A673 (cell line): ENCODE data around the gene CFP.
"Not testable (repeated sequence)": the region's sequence is repeated elsewhere in the genome, so short reads cannot be mapped to it uniquely, and the experiment has no call there.

ENCODE experiments used
- EZH2 ChIP-seq: fragments of 200-600 bp; sonication (generic); IDR thresholded peaks from 2 replicates; pipeline ENCODE4 v1.6.1; 2017; ENCODE audit warnings: borderline replicate concordance, low read depth, mild to moderate bottlenecking, mixed read lengths, antibody characterized with exemption, low read length; ENCODE audit not compliant: poor library complexity, severe bottlenecking
- TF ChIP-seq, protein P1 (sequence below): fragments of 300-800, 200-600 bp; sonication (generic); conservative IDR thresholded peaks from 2 replicates; pipeline ENCODE4 v1.5.1; 2017; ENCODE audit warnings: low read depth, mild to moderate bottlenecking, antibody characterized with exemption, low read length, moderate library complexity, mixed read lengths

DNA sequence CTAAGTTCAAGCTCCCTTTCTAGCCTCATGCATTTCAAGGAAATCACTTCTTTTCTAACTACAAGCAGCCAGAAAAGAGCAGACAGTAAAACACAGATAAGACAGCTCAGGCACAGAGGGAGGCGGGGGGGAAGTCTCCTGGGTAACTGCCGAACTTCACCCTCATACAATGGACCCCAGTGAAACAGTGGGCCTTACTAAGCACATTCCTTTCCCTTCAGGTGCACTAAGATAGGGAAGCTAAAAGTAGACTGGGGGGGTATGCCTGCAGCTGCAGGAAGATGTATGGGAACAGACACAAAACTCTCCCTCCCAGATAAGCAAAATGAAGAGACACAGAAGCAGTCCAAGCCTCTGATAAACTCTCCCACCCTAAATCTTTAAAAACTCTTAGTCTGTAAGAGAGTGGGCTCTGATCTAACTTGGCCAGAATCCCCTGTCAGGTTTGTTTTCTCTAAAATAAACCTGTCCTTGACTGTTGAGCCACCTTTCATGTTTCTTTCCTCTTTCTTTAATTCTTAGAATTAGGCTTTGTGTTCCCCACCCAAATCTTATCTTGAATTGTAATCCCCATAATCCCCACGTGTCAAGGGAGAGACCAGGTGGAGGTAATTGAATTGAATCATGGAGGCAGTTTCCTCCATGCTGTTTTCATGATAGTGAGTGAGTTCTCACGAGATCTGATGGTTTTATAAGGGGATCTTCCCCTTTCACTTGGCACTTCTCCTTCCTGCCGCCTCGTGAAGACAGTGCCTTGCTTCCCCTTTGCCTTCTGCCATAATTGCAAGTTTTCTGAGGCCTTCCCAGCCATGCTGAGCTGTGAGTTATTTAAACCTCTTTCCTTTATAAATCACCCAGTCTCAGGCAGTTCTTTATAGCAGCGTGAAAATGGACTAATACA, 46.5 kb upstream of the CFP start:
- not testable (repeated sequence) for TF ChIP-seq EZH2
- TF ChIP-seq, protein P1, sequence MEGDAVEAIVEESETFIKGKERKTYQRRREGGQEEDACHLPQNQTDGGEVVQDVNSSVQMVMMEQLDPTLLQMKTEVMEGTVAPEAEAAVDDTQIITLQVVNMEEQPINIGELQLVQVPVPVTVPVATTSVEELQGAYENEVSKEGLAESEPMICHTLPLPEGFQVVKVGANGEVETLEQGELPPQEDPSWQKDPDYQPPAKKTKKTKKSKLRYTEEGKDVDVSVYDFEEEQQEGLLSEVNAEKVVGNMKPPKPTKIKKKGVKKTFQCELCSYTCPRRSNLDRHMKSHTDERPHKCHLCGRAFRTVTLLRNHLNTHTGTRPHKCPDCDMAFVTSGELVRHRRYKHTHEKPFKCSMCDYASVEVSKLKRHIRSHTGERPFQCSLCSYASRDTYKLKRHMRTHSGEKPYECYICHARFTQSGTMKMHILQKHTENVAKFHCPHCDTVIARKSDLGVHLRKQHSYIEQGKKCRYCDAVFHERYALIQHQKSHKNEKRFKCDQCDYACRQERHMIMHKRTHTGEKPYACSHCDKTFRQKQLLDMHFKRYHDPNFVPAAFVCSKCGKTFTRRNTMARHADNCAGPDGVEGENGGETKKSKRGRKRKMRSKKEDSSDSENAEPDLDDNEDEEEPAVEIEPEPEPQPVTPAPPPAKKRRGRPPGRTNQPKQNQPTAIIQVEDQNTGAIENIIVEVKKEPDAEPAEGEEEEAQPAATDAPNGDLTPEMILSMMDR = not testable (repeated sequence)
